HG03159 (cell line): Measurements from ENCODE around the gene LRRC4C.
"Not testable (repeated sequence)": the region's sequence is repeated elsewhere in the genome, so short reads cannot be mapped to it uniquely, and the experiment has no call there.

Experiments
- ATAC-seq: cut with Tn5 transposase; IDR thresholded peaks from one replicate; pipeline ENCODE4 v1.9.1; 2021; ENCODE audit warnings: mild to moderate bottlenecking, moderate library complexity; ENCODE audit not compliant: unreplicated experiment

LRRC4C gene

GRCh38 chr11:41040474-41040873, 419.0 kb downstream of the LRRC4C start:
- no peak for ATAC-seq

GRCh38 chr11:41039592-41039991, 419.9 kb downstream of the LRRC4C start:
- ATAC-seq: no peak

GRCh38 chr11:41031551-41032060, 427.8 kb downstream of the LRRC4C start:
- no peak for ATAC-seq

- no peak for ATAC-seq
Observed at GRCh38 chr11:41020259-41020658, 439.2 kb downstream of the LRRC4C start.

- not testable (repeated sequence) for ATAC-seq
Observed at GRCh38 chr11:41019666-41020065, 439.8 kb downstream of the LRRC4C start.

- no peak for ATAC-seq
Observed at GRCh38 chr11:41018224-41018623, 441.2 kb downstream of the LRRC4C start.

GRCh38 chr11:41010361-41011050, 448.9 kb downstream of the LRRC4C start:
- ATAC-seq: no peak

- ATAC-seq: no peak
Observed at GRCh38 chr11:41005986-41006385, 453.5 kb downstream of the LRRC4C start.

GRCh38 chr11:41003339-41004282, 455.8 kb downstream of the LRRC4C start:
- no peak for ATAC-seq

GRCh38 chr11:40998920-40999319, 460.5 kb downstream of the LRRC4C start:
- no peak for ATAC-seq

GRCh38 chr11:40987776-40988435, 471.5 kb downstream of the LRRC4C start:
- ATAC-seq: no peak

GRCh38 chr11:40986320-40986719, 473.1 kb downstream of the LRRC4C start:
- no peak for ATAC-seq

GRCh38 chr11:40975076-40975475, 484.4 kb downstream of the LRRC4C start:
- no peak for ATAC-seq

- ATAC-seq: no peak
Observed at GRCh38 chr11:40974186-40974795, 485.2 kb downstream of the LRRC4C start.

- ATAC-seq: no peak
Observed at GRCh38 chr11:40958707-40959106, 500.7 kb downstream of the LRRC4C start.

- ATAC-seq: no peak
Observed at GRCh38 chr11:40952479-40952878, 507.0 kb downstream of the LRRC4C start.

GRCh38 chr11:40938002-40938401, 521.5 kb downstream of the LRRC4C start:
- ATAC-seq: no peak

- ATAC-seq: no peak
Observed at GRCh38 chr11:40924915-40925314, 534.5 kb downstream of the LRRC4C start.

- ATAC-seq: no peak
Observed at GRCh38 chr11:40921246-40921645, 538.2 kb downstream of the LRRC4C start.

- not testable (repeated sequence) for ATAC-seq
Observed at GRCh38 chr11:40910774-40911173, 548.7 kb downstream of the LRRC4C start.

GRCh38 chr11:40894501-40894900, 565.0 kb downstream of the LRRC4C start:
- no peak for ATAC-seq
